Thoracic aorta (tissue), 2 donors: ENCODE measurements around the gene MED13. TPM values are rescaled to one million over a fixed set of nuclear protein-coding genes. Genes with fewer than 3 reads are reported as not detected.

Experiments used
- ATAC-seq: fragments of 150-250 bp; one replicate; pipeline ENCODE4 v1.8.0; 2017; ENCODE audit warnings: low read depth; ENCODE audit not compliant: insufficient number of reproducible peaks, low FRiP score
- DNase-seq: peaks from one replicate; pipeline ENCODE4 v3.0.0-alpha.2; 2020; ENCODE audit warnings: low spot score
- H3K27ac ChIP-seq, 2 donors: fragments of 200-600 bp; sonication (generic); 1 replicate in 1 of 2; 2 replicates in 1 of 2; pipeline ENCODE4 v1.5.1; 2016; ENCODE audit warnings: mild to moderate bottlenecking in 2 of 2, moderate library complexity in 2 of 2
- H3K27me3 ChIP-seq: fragments of 200-600 bp; sonication (generic); replicated peaks from 2 replicates; pipeline ENCODE4 v1.6.0; 2016; ENCODE audit warnings: mild to moderate bottlenecking; ENCODE audit not compliant: insufficient read depth
- H3K36me3 ChIP-seq: fragments of 200-600 bp; sonication (generic); one replicate; pipeline ENCODE4 v1.5.1; 2016
- H3K4me1 ChIP-seq, 2 donors: fragments of 200-600 bp; sonication (generic); 1 replicate in 1 of 2; 2 replicates in 1 of 2; pipeline versions ENCODE4 v1.5.1 to v1.6.0; 2016; ENCODE audit warnings: low read depth in 2 of 2, mild to moderate bottlenecking in 1 of 2; ENCODE audit not compliant: control insufficient read depth in 1 of 2
- H3K4me3 ChIP-seq: fragments of 200-600 bp; sonication (generic); 2 replicates; pipeline ENCODE4 v1.5.1; 2016; ENCODE audit warnings: mild to moderate bottlenecking
- H3K9me3 ChIP-seq: fragments of 200-600 bp; sonication (generic); 2 replicates; pipeline ENCODE4 v1.5.1; 2016
- CTCF ChIP-seq: fragments of 200-600 bp; sonication (generic); IDR thresholded peaks from one replicate; pipeline ENCODE4 v1.5.1; 2019; ENCODE audit warnings: antibody characterized with exemption
- total RNA-seq, 2 donors: library from RNA; depleted of rRNA; stranded (reverse); fragments of >200 nt; gene quantifications; one replicate each; pipeline versions ENCODE4 v1.1.0 to v1.2.3, GENCODE V29; 2016

The MED13 gene
- total RNA-seq, 2 donors from 2014 or later, result 87.6 to 92.2 TPM

GRCh38 chr17:61947367-61948078, 117.6 kb downstream of the MED13 start:
- Histone ChIP-seq H3K27ac (no peak overlapping the region), H3K9me3 (no peaks in the 10 kb centered on the region), H3K4me3 (no peak overlapping the region), H3K36me3 (peaks cover 40% of the 10 kb centered on the region), H3K27me3 (no peaks in the 10 kb centered on the region), H3K4me1 (peaks cover 0 to 1% of the 10 kb centered on the region in 2 donors)
- TF ChIP-seq CTCF, result no peak
- ATAC-seq (no peak), DNase-seq (no peak)

GRCh38 chr17:61946359-61946758, 118.7 kb downstream of the MED13 start:
- ATAC-seq, result no peak
- H3K27ac ChIP-seq, result no peak overlapping the region

GRCh38 chr17:61943117-61943516, 122.0 kb downstream of the MED13 start:
- ATAC-seq (no peak), DNase-seq (no peak)
- Histone ChIP-seq H3K9me3 (no peaks in the 10 kb centered on the region), H3K27ac (no peak overlapping the region), H3K27me3 (no peaks in the 10 kb centered on the region), H3K36me3 (peaks cover 13% of the 10 kb centered on the region), H3K4me1 (peaks cover 4 to 7% of the 10 kb centered on the region in 2 donors), H3K4me3 (no peak overlapping the region)
- TF ChIP-seq CTCF, result no peak

More at GRCh38 chr17:61946359-61946758, 118.7 kb downstream of the MED13 start:
- Histone ChIP-seq H3K36me3 (peaks cover 34% of the 10 kb centered on the region), H3K4me1 (peaks cover 4 to 7% of the 10 kb centered on the region in 2 donors), H3K27me3 (no peaks in the 10 kb centered on the region), H3K4me3 (no peak overlapping the region), H3K9me3 (no peaks in the 10 kb centered on the region)
- TF ChIP-seq CTCF, result no peak
- DNase-seq, result no peak

GRCh38 chr17:61942085-61942484, 123.0 kb downstream of the MED13 start:
- Histone ChIP-seq H3K36me3 (peaks cover 8% of the 10 kb centered on the region), H3K4me3 (no peak overlapping the region), H3K27me3 (no peaks in the 10 kb centered on the region), H3K27ac (no peak overlapping the region), H3K4me1 (peaks cover 4 to 7% of the 10 kb centered on the region in 2 donors), H3K9me3 (no peaks in the 10 kb centered on the region)
- no peak for TF ChIP-seq CTCF
- no peak for ATAC-seq
- DNase-seq, result no peak

- no peaks in the 10 kb centered on the region for H3K9me3 ChIP-seq
- no peaks in the 10 kb centered on the region for H3K27me3 ChIP-seq
- ATAC-seq (no peak), DNase-seq (no peak)
- peak overlapping the region; percentile 43 to 93 for H3K27ac ChIP-seq
- TF ChIP-seq CTCF, result no peak
- H3K4me3 ChIP-seq, result peak overlapping the region; percentile 89
- no peaks in the 10 kb centered on the region for H3K36me3 ChIP-seq
- H3K4me1 ChIP-seq, result peaks cover 3 to 16% of the 10 kb centered on the region in 2 donors
Measured at GRCh38 chr17:61928101-61928436, 137.0 kb downstream of the MED13 start.
